ENCODE results near the gene ZNF429. TPM values are rescaled to one million over a fixed set of nuclear protein-coding genes. Genes with fewer than 3 reads are reported as not detected.

Gene ZNF429
- total RNA-seq, 1 experiment from 2014 or later = 0.66 TPM

DNA sequence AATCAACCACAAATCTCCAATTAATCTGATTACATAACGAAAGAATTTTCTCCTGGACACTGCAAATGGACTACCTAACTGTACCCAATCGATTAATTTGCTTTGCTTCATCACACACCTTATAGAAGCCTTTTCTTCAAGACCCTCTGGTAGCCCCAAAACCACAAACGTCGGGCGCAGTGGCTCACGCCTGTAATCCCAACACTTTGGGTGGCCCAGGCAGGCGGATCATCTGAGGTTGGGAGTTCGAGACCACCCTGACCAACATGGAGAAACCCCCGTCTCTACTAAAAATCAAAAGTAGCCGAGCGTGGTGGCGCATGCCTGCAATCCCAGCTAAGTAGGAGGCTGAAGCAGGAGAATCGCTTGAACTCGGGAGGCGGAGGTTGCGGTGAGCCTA is 42.9 kb upstream of the ZNF429 start:
- POLR2A ChIA-PET (ENCODE audit: unreplicated experiment) = no interaction called here
- Histone ChIP-seq H3K9me3 (ENCODE audit: low read length) (peaks cover 11% of the 10 kb centered on the region; the same call in 1 of the 2 replicates), H3K79me2 (ENCODE audit: low read length) (no peaks in the 10 kb centered on the region)

DNA sequence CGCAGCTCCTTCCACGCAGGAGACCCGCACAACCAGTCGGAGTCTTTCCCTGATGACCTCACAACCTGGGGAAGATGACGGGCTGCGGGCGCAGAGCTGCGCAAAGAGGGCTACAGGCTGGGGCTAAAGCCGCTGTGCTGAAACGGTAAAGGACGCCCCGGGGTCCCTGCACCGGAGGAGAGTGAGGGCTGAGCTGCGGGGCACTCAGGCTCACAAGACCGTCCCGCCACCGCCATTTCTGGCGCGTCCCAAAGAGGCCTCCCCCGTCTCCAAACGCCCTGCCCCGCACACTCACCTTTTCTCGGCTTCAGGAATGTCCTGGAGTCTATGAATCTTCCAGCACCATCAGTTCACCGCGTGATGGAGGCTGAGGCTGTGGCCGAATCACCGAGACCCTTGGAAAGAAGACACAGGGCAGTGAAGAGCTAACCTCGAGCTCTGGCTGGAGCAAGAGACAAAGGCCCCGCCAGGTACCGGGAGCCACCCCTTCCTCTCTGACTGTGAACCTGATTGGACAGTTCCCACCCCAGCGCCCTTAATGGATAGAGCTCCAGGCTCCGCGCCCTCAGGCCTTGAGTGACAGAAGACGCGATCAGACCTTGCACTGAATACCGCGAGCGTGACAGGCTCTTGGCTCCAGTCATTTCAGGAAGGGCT is 41.8 kb upstream of the ZNF429 start:
- Histone ChIP-seq H3K4me3 (ENCODE audit: low read length) (peak overlapping the region; percentile 67), H3K27me3 (ENCODE audit: low read length) (no peaks in the 10 kb centered on the region), H3K27ac (ENCODE audit: low read length) (no peak overlapping the region), H3K9me3 (ENCODE audit: low read length) (peaks cover 11% of the 10 kb centered on the region; the same call in 1 of the 2 replicates), H3K4me1 (ENCODE audit: insufficient read depth, low read length) (no peaks in the 10 kb centered on the region), H4K20me1 (ENCODE audit: low read length) (no peaks in the 10 kb centered on the region), H3K9ac (ENCODE audit: low read length) (peak overlapping the region; percentile 25; the same call in 1 of the 2 replicates), H2AFZ (ENCODE audit: low read length) (peak overlapping the region; percentile 64), H3K79me2 (ENCODE audit: low read length) (no peaks in the 10 kb centered on the region), H3K36me3 (ENCODE audit: low read depth, low read length) (no peaks in the 10 kb centered on the region), H3K9me2 (replicated peaks; ENCODE audit: low read length) (no peaks in the 10 kb centered on the region), H3F3A (ENCODE audit: low read length, unreplicated experiment) (no peaks in the 10 kb centered on the region), H3K4me2 (ENCODE audit: low read length) (peak overlapping the region; percentile 53; the same call in 1 of the 2 replicates)
- ATAC-seq (no peak; the same call in 1 of the 2 replicates), DNase-seq (peak; percentile 56)
- no TSS peak for BruUV-seq (replicated peaks)
- intact Hi-C loops (cut with micrococcal nuclease) = no loop called here
- TF ChIP-seq EZH2phosphoT487 (IDR thresholded peaks at IDR 0.05; ENCODE audit: borderline replicate concordance, low read length) = no peak
- no peak for TF ChIP-seq EZH2 (IDR thresholded peaks at IDR 0.05; ENCODE audit: low read length, unreplicated experiment)
- TF ChIP-seq, protein P1, sequence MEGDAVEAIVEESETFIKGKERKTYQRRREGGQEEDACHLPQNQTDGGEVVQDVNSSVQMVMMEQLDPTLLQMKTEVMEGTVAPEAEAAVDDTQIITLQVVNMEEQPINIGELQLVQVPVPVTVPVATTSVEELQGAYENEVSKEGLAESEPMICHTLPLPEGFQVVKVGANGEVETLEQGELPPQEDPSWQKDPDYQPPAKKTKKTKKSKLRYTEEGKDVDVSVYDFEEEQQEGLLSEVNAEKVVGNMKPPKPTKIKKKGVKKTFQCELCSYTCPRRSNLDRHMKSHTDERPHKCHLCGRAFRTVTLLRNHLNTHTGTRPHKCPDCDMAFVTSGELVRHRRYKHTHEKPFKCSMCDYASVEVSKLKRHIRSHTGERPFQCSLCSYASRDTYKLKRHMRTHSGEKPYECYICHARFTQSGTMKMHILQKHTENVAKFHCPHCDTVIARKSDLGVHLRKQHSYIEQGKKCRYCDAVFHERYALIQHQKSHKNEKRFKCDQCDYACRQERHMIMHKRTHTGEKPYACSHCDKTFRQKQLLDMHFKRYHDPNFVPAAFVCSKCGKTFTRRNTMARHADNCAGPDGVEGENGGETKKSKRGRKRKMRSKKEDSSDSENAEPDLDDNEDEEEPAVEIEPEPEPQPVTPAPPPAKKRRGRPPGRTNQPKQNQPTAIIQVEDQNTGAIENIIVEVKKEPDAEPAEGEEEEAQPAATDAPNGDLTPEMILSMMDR (conservative IDR thresholded peaks at IDR 0.05; ENCODE audit: low read depth, low read length) = no peak
- POLR2A ChIA-PET (ENCODE audit: unreplicated experiment) = no interaction called here
- CTCF ChIA-PET = no interaction called here

More for the DNA sequence above, 42.9 kb upstream of the ZNF429 start:
- Histone ChIP-seq H4K20me1 (ENCODE audit: low read length) (no peaks in the 10 kb centered on the region), H2AFZ (ENCODE audit: low read length) (no peak overlapping the region), H3K27me3 (ENCODE audit: low read length) (no peaks in the 10 kb centered on the region), H3K36me3 (ENCODE audit: low read depth, low read length) (no peaks in the 10 kb centered on the region; the same call in 1 of the 2 replicates), H3F3A (ENCODE audit: low read length, unreplicated experiment) (no peaks in the 10 kb centered on the region), H3K9ac (ENCODE audit: low read length) (no peak overlapping the region), H3K4me3 (ENCODE audit: low read length) (no peak overlapping the region), H3K4me2 (ENCODE audit: low read length) (no peak overlapping the region), H3K4me1 (ENCODE audit: insufficient read depth, low read length) (no peaks in the 10 kb centered on the region), H3K9me2 (replicated peaks; ENCODE audit: low read length) (no peaks in the 10 kb centered on the region), H3K27ac (ENCODE audit: low read length) (no peak overlapping the region)
- CTCF ChIA-PET = no interaction called here
- TF ChIP-seq EZH2 (IDR thresholded peaks at IDR 0.05; ENCODE audit: low read length, unreplicated experiment) (no peak), EZH2phosphoT487 (IDR thresholded peaks at IDR 0.05; ENCODE audit: borderline replicate concordance, low read length) (no peak)
- TF ChIP-seq, protein P1 (conservative IDR thresholded peaks at IDR 0.05; ENCODE audit: low read depth, low read length) = no peak
- ATAC-seq (no peak), DNase-seq (no peak)
- no TSS peak for BruUV-seq (replicated peaks)
- intact Hi-C loops (cut with micrococcal nuclease) = no loop called here

DNA sequence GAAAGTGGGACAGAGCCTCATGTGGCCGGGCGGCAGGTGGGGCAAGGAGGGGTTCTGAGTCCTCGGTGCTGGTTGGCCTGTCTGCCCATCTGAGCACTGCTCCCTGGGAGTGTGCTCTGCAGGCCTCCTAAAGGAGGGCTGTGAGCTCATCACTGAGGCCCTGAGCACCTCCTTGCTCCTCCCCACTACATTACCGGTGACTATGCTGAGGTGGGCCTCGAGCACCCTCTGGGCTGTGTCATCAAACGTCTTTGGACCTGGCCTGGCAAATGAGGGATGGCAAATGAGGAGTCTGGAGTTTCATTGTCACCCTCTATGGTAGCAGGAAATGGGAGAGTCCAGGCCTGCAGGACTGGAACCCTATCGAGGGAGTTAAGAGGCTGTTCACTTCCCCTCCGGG is 38.8 kb upstream of the ZNF429 start:
- DNase-seq (no peak), ATAC-seq (no peak)
- no peaks in the 10 kb centered on the region for H3K27me3 ChIP-seq (ENCODE audit: low read length)
- ChIA-PET CTCF (no interaction called here), POLR2A (ENCODE audit: unreplicated experiment) (no interaction called here)
- no peak overlapping the region for H3K4me2 ChIP-seq (ENCODE audit: low read length)
- no TSS peak for BruUV-seq (replicated peaks)
- no peaks in the 10 kb centered on the region for H4K20me1 ChIP-seq (ENCODE audit: low read length)
- no peaks in the 10 kb centered on the region for H3K9me2 ChIP-seq (replicated peaks; ENCODE audit: low read length)
- H3K27ac ChIP-seq (ENCODE audit: low read length) = no peak overlapping the region
- H3K9me3 ChIP-seq (ENCODE audit: low read length) = peaks cover 13% of the 10 kb centered on the region; the same call in 1 of the 2 replicates
- TF ChIP-seq EZH2 (IDR thresholded peaks at IDR 0.05; ENCODE audit: low read length, unreplicated experiment) = no peak
- TF ChIP-seq EZH2phosphoT487 (IDR thresholded peaks at IDR 0.05; ENCODE audit: borderline replicate concordance, low read length) = no peak
- TF ChIP-seq, protein P1 (conservative IDR thresholded peaks at IDR 0.05; ENCODE audit: low read depth, low read length) = no peak
- H3K4me3 ChIP-seq (ENCODE audit: low read length) = no peak overlapping the region
- H3K79me2 ChIP-seq (ENCODE audit: low read length) = no peaks in the 10 kb centered on the region
- H3K4me1 ChIP-seq (ENCODE audit: insufficient read depth, low read length) = no peaks in the 10 kb centered on the region
- no peaks in the 10 kb centered on the region for H3F3A ChIP-seq (ENCODE audit: low read length, unreplicated experiment)
- no peak overlapping the region for H2AFZ ChIP-seq (ENCODE audit: low read length)
- H3K9ac ChIP-seq (ENCODE audit: low read length) = no peak overlapping the region
- H3K36me3 ChIP-seq (ENCODE audit: low read depth, low read length) = no peaks in the 10 kb centered on the region
- intact Hi-C loops (cut with micrococcal nuclease) = no loop called here
